Esophagus mucosa (tissue), 1 donor: ENCODE results near the gene PRPF31. TPM values are rescaled to one million over a fixed set of nuclear protein-coding genes. Genes with fewer than 3 reads are reported as not detected.

Experiments
- ATAC-seq: fragments of 200-7000 bp; cut with Tn5 transposase; one replicate; pipeline ENCODE4 v1.9.1; 2020
- total RNA-seq: library from RNA; stranded (reverse); gene quantifications from one replicate; pipeline ENCODE4 v1.2.4, GENCODE V29; 2023
- donor health status: DM: yes; HTN: yes; CAD: no.

The PRPF31 gene
- total RNA-seq, 1 donor from 2014 or later = 34.3 TPM

DNA sequence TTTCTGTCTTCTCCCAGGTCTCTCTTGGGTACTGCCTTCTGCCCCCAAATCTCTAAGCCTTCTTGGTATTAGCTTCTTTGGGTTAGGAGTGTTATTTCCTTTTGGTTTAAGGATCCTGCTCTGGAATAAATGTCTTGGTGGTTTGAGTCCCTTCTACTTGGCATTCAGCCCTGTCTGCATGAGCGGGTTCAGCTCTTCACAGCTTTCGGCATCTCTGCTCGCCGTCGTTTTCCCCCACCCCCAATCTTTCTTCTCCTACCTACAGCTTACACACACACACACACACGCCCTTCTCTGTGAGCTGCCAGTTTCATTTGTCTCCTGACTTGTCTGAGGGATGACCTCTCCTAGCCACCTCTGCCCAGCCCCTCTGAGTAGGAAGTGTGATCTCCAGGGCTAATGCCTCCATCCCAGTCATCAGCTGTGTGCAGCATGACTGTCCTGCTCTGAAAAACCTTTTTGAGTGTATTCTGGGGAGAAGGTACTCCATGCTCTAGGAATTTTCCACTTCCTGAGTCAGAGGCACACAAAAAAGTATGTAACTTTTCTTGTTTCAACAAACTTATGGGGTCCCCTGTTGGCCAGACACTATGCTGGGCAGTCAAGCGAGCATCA is 26.7 kb downstream of the PRPF31 start:
- no peak for ATAC-seq

DNA sequence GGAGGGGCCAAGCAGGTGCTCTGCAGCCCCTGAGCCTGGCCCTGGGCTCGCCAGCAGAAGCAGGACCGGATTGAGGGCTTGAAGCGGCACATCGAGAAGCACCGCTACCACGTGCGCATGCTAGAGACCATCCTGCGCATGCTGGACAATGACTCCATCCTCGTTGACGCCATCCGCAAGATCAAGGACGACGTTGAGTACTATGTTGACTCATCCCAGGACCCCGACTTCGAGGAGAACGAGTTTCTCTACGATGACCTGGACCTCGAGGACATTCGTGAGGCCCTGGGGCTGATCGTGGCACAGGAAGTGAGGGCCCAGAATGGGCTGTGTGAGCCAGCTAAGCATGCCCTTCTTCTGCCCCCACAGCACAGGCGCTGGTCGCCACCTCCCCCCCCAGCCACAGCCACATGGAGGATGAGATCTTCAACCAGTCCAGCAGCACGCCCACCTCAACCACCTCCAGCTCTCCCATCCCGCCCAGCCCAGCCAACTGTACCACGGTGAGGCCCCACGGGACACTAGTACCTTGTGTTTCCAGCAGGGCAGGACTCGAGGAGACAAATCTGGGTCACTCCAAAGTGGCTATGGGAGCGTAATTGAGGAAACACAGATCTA is 30.1 kb downstream of the PRPF31 start:
- ATAC-seq = no peak

GRCh38 chr19:54147676-54148075 is 32.1 kb downstream of the PRPF31 start:
- ATAC-seq = no peak

- no peak for ATAC-seq
Measured at GRCh38 chr19:54148158-54148557, 32.6 kb downstream of the PRPF31 start.

DNA sequence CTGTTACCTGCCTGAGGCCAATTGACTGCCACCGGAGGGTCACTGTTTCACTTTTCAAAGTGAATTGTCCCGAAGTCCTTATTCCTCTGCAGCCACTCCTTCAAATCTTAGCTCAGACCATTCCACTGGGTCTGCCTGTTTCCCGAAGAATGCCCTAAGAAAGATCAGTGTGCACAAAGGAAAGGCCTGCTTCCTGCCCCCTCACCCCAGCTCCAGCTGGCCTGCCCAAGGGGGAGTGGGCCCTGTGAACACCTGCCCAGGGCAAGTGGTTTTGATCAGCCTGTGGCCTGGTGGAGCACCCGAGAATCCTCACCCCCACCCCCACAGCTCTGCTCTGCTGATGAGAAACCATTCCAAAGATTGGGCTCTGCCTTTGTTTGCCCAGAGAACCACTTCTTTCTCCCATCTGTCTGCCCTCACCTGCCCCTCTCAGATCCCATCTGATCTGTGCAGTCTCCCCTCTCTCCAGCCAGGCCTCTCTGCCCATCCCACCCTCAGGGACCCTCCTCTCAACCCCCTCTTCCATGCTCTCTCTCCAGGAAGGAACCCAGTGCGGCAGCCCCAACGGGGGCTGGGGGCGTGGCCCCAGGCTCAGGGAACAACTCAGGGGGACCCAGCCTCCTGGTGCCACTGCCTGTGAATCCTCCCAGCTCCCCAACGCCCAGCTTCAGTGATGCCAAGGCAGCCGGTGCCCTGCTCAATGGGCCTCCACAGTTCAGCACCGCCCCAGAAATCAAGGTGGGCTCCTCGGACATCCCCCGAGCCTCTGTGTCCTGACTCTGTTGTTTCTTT is 33.7 kb downstream of the PRPF31 start:
- ATAC-seq = no peak

GRCh38 chr19:54151362-54152035 is 35.9 kb downstream of the PRPF31 start:
- ATAC-seq = no peak

DNA sequence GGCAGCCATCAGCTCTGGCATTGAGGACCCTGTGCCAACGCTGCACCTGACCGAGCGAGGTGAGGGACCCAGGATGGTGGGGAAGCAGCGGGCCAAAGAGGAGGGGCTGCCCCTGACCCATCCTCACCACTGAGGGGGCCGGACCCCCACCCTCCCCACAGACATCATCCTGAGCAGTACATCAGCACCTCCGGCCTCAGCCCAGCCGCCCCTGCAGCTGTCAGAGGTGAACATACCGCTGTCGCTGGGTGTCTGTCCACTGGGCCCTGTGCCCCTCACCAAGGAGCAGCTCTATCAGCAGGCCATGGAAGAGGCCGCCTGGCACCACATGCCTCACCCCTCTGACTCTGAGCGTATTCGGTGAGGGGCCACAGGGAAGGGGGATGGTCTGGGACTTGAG is 36.7 kb downstream of the PRPF31 start:
- no peak for ATAC-seq

- ATAC-seq = no peak
Measured at GRCh38 chr19:54152878-54153524, 37.4 kb downstream of the PRPF31 start.

GRCh38 chr19:54153731-54154326 is 38.3 kb downstream of the PRPF31 start:
- no peak for ATAC-seq

GRCh38 chr19:54154603-54155345 is 39.2 kb downstream of the PRPF31 start:
- ATAC-seq = no peak

GRCh38 chr19:54155694-54156093 is 40.1 kb downstream of the PRPF31 start:
- ATAC-seq = no peak

DNA sequence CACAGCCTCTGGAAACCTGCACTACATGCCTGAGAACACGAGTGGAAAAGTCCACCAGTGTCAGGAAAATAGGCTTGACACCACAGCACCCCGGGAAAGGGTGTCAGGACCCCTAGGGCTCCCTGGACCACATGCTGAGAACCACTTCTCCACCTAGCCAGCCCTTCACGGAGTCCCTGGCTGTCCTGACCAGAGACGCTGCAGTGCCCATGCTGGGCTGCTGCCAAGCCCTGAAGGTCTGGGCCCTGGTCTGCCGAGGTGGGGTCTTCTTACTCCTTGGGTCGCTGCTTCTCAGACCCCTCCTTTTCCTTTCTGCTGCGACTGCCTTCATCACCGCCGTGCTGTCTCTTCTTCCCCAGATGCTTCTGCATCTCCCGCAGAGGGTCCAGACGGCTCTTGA is 40.9 kb downstream of the PRPF31 start:
- no peak for ATAC-seq

DNA sequence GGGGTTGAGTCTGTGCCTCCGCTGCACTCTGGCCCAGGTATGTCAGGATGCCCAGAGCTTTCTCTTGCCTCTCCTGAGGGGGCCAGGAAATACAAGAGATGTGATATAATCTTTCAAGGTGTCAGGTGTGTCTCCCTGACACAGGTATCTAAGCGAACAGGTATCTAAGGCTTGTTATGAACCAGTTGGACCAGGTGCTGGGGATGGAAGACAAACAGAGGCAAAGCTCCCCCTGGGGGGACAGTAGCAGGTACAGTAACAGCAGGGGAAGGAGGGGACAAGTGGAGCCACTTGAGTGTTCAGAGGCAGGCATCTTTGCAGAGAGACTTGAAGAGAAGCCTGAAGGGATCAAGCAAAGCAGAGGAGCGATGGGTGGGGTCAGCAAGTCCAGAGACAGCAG is 41.4 kb downstream of the PRPF31 start:
- ATAC-seq = no peak

GRCh38 chr19:54158812-54159351 is 43.3 kb downstream of the PRPF31 start:
- no peak for ATAC-seq

DNA sequence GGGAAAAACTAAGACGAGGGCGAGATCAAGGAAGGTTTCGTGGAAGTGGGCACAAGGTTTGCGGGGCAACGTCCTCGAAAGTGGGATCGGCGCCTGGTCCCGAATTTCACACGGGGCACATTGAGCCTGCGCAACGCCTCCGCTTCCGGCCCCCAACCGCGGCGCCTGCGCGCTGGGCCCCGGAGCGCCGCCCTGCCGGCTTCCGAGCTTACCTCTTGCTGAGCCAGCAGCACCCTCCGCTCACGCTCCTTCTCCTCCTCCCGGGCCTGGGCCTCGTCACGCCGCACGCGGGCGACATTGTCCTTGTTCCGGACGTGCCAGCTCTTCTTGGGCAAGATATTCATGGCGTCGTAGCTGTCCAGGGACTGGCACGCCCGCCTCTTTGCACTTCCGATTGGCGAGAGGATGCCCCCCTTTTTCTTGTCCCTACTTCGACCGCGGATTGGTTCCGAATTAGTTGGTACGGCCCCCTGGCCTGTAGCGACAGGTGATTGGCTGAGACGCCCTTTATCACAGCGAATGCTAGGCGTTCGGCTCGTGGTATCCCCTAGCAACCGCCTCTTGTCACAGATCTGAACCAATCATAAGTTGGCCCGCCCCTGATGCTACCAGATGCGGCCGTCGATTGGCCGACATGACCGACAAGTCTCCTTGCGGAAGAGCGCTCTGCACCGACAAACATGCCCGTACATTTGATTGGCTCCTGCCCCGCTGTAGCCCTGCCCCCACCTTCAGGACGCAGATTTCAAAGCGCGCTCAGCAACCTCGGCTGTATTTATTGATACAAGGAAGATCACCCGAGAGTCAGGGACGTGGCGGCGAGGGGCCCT is 44.0 kb downstream of the PRPF31 start, which contains the start of gene LENG1:
TSS of gene LENG1 (minus strand) at position 370 of the 830 bp plus-strand sequence. CDS start at position 344, 26 bp downstream.
- peak; percentile 92 for ATAC-seq

DNA sequence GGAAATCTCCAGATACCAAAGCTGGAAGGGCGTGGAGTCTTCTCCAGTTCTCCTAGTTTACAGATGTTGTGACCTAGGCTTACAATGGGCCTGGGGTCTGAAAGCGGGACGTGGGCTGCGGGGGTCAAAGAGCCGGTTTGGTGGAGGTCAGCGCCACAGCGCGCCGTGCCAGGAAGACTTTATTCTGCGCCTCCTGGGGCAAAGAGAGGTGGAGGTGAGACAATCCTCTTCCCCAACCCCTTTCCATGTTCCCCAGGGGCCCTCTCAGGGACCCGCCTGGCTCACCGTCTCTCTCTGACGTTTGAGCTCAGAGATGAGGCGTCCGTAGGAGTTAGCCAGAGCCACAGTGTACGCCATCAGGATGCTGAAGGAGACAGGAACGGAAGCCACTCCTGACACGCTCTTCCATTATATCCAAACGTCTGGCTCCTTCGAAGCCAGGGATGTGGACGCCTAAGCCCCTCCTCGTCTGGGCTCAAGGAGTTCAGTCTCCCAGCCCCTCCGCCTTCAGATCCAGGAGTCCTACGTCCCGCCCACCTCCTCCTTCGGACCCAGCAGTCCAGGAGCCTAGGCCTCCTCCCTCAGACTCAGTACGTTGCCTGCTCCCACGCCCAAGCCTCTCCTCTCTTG is 44.7 kb downstream of the PRPF31 start:
- no peak for ATAC-seq

DNA sequence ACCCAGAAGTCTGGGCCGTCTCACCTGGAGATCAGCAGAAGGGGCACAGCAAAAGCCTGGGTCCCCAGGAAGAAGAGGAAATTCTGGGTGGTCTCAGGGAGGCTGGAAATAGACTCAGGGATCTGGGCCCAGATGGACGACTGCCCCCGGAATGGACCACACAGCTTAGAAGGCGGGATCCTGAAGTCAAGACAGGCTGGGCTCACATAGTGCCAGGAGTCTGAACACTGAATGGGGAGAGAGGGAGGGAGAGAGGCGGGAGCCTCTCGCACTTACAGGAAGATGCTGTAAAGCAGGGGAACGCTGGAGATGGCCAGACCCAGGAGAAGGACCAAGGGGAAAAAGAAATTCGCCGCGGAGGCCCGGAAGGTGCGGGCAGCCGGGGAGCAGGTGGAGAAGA is 45.3 kb downstream of the PRPF31 start:
- ATAC-seq = no peak

- peak; percentile 44 for ATAC-seq
Measured at GRCh38 chr19:54162241-54162805, 46.8 kb downstream of the PRPF31 start.

DNA sequence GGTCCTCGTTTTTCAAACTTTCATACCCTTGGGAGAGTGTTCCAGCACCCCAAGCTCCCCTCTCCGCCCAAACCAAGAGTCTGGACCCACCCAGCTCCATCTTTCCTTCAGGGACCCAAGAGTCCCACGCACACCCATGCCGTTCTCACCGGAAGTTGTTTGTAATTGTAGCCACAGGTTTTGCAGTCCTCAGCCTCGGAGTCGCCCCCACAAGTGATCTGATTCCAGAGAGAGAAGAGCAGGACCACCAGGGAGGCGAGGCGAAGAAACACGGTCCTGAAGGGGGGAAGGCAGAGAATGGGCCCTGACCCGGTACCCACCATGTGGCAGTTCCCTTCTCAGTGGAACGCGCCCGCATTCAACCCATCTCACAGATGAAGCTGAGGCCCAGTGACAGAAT is 47.3 kb downstream of the PRPF31 start:
- ATAC-seq = no peak
